Urothelium cell line (cell line): ENCODE measurements around the gene PPARA.

Experiments used
- DNase-seq: peaks from one replicate; pipeline ENCODE4 v3.0.0; 2011; ENCODE audit warnings: low spot score, mixed read lengths
- FAIRE-seq: peaks from 2 replicates; lab custom pipeline; 2011; peaks lifted over from hg19 to GRCh38; lab: Jason Lieb, UNC

Gene PPARA

GRCh38 chr22:46142548-46143490 lies 7.5 kb upstream of the PPARA start:
- FAIRE-seq = no peak

GRCh38 chr22:46143491-46144147 lies 6.7 kb upstream of the PPARA start:
- no peak for FAIRE-seq

More at GRCh38 chr22:46142548-46143490, 7.5 kb upstream of the PPARA start:
- no peak for DNase-seq

GRCh38 chr22:46145361-46145851 lies 4.9 kb upstream of the PPARA start:
- FAIRE-seq (peak; percentile 81), DNase-seq (no peak)

More at GRCh38 chr22:46143491-46144147, 6.7 kb upstream of the PPARA start:
- DNase-seq = no peak

- DNase-seq (no peak), FAIRE-seq (no peak)
Measured at GRCh38 chr22:46145896-46146295, 4.4 kb upstream of the PPARA start.

- no peak for FAIRE-seq
Measured at GRCh38 chr22:46146329-46146728, 4.0 kb upstream of the PPARA start.

GRCh38 chr22:46147061-46147460 lies 3.3 kb upstream of the PPARA start:
- FAIRE-seq (no peak), DNase-seq (no peak)

More at GRCh38 chr22:46146329-46146728, 4.0 kb upstream of the PPARA start:
- no peak for DNase-seq

GRCh38 chr22:46147471-46148267 lies 2.7 kb upstream of the PPARA start:
- no peak for FAIRE-seq

GRCh38 chr22:46148336-46148735 lies 2.0 kb upstream of the PPARA start:
- no peak for DNase-seq
- FAIRE-seq = no peak

More at GRCh38 chr22:46147471-46148267, 2.7 kb upstream of the PPARA start:
- no peak for DNase-seq

GRCh38 chr22:46148816-46149511 lies 1.4 kb upstream of the PPARA start:
- DNase-seq = no peak
- FAIRE-seq = no peak

GRCh38 chr22:46149512-46150033 lies 753 bp upstream of the PPARA start:
- DNase-seq (no peak), FAIRE-seq (no peak)

- FAIRE-seq (no peak), DNase-seq (no peak)
Measured at GRCh38 chr22:46150655-46151477, 540 bp downstream of the PPARA start.

GRCh38 chr22:46153930-46154329 lies 3.6 kb downstream of the PPARA start:
- no peak for DNase-seq
- FAIRE-seq = no peak

- no peak for DNase-seq
- FAIRE-seq = no peak
Measured at GRCh38 chr22:46156031-46156430, 5.7 kb downstream of the PPARA start.

- DNase-seq (no peak), FAIRE-seq (no peak)
Measured at GRCh38 chr22:46158283-46158682, 8.0 kb downstream of the PPARA start.

GRCh38 chr22:46159212-46159611 lies 8.9 kb downstream of the PPARA start:
- DNase-seq (no peak), FAIRE-seq (no peak)

- DNase-seq (no peak), FAIRE-seq (no peak)
Measured at GRCh38 chr22:46159777-46160176, 9.5 kb downstream of the PPARA start.

- FAIRE-seq = no peak
- DNase-seq = no peak
Measured at GRCh38 chr22:46162285-46162684, 12.0 kb downstream of the PPARA start.

- no peak for DNase-seq
- no peak for FAIRE-seq
Measured at GRCh38 chr22:46162771-46163556, 12.6 kb downstream of the PPARA start.

- DNase-seq = no peak
Measured at GRCh38 chr22:46163557-46163888, 13.2 kb downstream of the PPARA start.

More at GRCh38 chr22:46163557-46163888, 13.2 kb downstream of the PPARA start:
- FAIRE-seq = no peak
